Hepatocyte (in vitro differentiated cells): ENCODE measurements around the gene SPTAN1. TPM values are rescaled to one million over a fixed set of nuclear protein-coding genes. Genes with fewer than 3 reads are reported as not detected.

Experiments used
- DNase-seq: peaks from one replicate; pipeline ENCODE4 v3.0.0-alpha.2; 2016; ENCODE audit warnings: low spot score
- H2AFZ ChIP-seq: fragments of 200-600 bp; sonication (generic); 2 replicates; pipeline ENCODE4 v1.6.0; 2016; ENCODE audit warnings: antibody characterized with exemption, mild to moderate bottlenecking
- H3K27ac ChIP-seq: fragments of 200-600 bp; sonication (generic); 2 replicates; pipeline ENCODE4 v1.5.1; 2016; ENCODE audit warnings: mild to moderate bottlenecking
- H3K27me3 ChIP-seq: fragments of 200-600 bp; sonication (generic); 2 replicates; pipeline ENCODE4 v1.6.1; 2016
- H3K36me3 ChIP-seq: fragments of 200-600 bp; sonication (generic); replicated peaks from 2 replicates; pipeline ENCODE4 v1.5.1; 2016; ENCODE audit warnings: low read depth; ENCODE audit not compliant: insufficient read depth
- H3K4me1 ChIP-seq: fragments of 200-600 bp; sonication (generic); 2 replicates; pipeline ENCODE4 v1.5.1; 2016; ENCODE audit warnings: mild to moderate bottlenecking, moderate library complexity; ENCODE audit not compliant: insufficient read depth
- H3K4me2 ChIP-seq: fragments of 200-600 bp; sonication (generic); 2 replicates; pipeline ENCODE4 v1.6.0; 2016
- H3K4me3 ChIP-seq: fragments of 200-600 bp; sonication (generic); 2 replicates; pipeline ENCODE4 v1.5.1; 2016; ENCODE audit warnings: mild to moderate bottlenecking
- H3K79me2 ChIP-seq: fragments of 200-600 bp; sonication (generic); 2 replicates; pipeline ENCODE4 v1.6.0; 2017; ENCODE audit warnings: mild to moderate bottlenecking
- H3K9me2 ChIP-seq: fragments of 200-600 bp; sonication (generic); replicated peaks from 2 replicates; pipeline ENCODE4 v1.6.0; 2017; ENCODE audit warnings: mild to moderate bottlenecking; ENCODE audit not compliant: insufficient read depth
- H3K9me3 ChIP-seq: fragments of 200-600 bp; sonication (generic); 2 replicates; pipeline ENCODE4 v1.5.1; 2016; ENCODE audit warnings: low read depth, mild to moderate bottlenecking
- H4K20me1 ChIP-seq: fragments of 200-600 bp; sonication (generic); 2 replicates; pipeline ENCODE4 v1.6.0; 2016; ENCODE audit warnings: mild to moderate bottlenecking; ENCODE audit not compliant: insufficient read depth, poor library complexity, severe bottlenecking
- EZH2 ChIP-seq: fragments of 200-600 bp; sonication (generic); IDR thresholded peaks from 2 replicates; pipeline ENCODE4 v1.6.1; 2016; ENCODE audit warnings: antibody characterized with exemption, mild to moderate bottlenecking, borderline replicate concordance
- EZH2phosphoT487 ChIP-seq: fragments of 200-600 bp; sonication (generic); IDR thresholded peaks from one replicate; pipeline ENCODE4 v1.6.1; 2018; ENCODE audit warnings: antibody characterized with exemption, mild to moderate bottlenecking, low read depth, moderate library complexity; ENCODE audit not compliant: unreplicated experiment, severe bottlenecking
- WGBS: methylation state at CpG from one replicate; pipeline ENCODE4 v1.1.6; 2016; ENCODE audit warnings: low lambda C conversion rate; ENCODE audit errors: missing lambda C conversion rate; 5-methylcytosine and 5-hydroxymethylcytosine counted together
- polyA plus RNA-seq: library from polyadenylated mRNA; unstranded; fragments of >200 nt; fragmentation: Nextera tagmentation; extraction: Ambion mirVana; gene quantifications from 2 replicates; pipeline ENCODE4 v1.2.1, GENCODE V29; 2016
- total RNA-seq: library from RNA; depleted of rRNA; stranded (reverse); fragments of >200 nt; gene quantifications from 2 replicates; pipeline ENCODE4 v1.2.3, GENCODE V29; 2014
- TF ChIP-seq, protein P1 (sequence below): fragments of 200-600 bp; sonication (generic); IDR thresholded peaks from 2 replicates; pipeline ENCODE4 v1.5.1; 2016; ENCODE audit warnings: antibody characterized with exemption, mild to moderate bottlenecking; ENCODE audit not compliant: poor library complexity

Gene SPTAN1
- total and polyA plus RNA-seq, 2 experiments from 2014 or later = 123 to 184 TPM

- Histone ChIP-seq H4K20me1 (no peaks in the 10 kb centered on the region), H3K4me1 (no peaks in the 10 kb centered on the region), H3K27me3 (no peaks in the 10 kb centered on the region), H2AFZ (no peak overlapping the region), H3K4me2 (no peak overlapping the region), H3K79me2 (no peaks in the 10 kb centered on the region), H3K27ac (no peak overlapping the region), H3K9me2 (no peaks in the 10 kb centered on the region), H3K9me3 (no peaks in the 10 kb centered on the region), H3K4me3 (no peak overlapping the region), H3K36me3 (no peaks in the 10 kb centered on the region)
- no peak for DNase-seq
- no peak for TF ChIP-seq EZH2phosphoT487
- no peak for TF ChIP-seq EZH2
- TF ChIP-seq, protein P1, sequence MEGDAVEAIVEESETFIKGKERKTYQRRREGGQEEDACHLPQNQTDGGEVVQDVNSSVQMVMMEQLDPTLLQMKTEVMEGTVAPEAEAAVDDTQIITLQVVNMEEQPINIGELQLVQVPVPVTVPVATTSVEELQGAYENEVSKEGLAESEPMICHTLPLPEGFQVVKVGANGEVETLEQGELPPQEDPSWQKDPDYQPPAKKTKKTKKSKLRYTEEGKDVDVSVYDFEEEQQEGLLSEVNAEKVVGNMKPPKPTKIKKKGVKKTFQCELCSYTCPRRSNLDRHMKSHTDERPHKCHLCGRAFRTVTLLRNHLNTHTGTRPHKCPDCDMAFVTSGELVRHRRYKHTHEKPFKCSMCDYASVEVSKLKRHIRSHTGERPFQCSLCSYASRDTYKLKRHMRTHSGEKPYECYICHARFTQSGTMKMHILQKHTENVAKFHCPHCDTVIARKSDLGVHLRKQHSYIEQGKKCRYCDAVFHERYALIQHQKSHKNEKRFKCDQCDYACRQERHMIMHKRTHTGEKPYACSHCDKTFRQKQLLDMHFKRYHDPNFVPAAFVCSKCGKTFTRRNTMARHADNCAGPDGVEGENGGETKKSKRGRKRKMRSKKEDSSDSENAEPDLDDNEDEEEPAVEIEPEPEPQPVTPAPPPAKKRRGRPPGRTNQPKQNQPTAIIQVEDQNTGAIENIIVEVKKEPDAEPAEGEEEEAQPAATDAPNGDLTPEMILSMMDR = no peak
- 93% methylated on average over 16 of the region's 16 CpGs for WGBS
These were observed 55.4 kb downstream of the SPTAN1 start for GRCh38 chr9:128607642-128608350.

DNA sequence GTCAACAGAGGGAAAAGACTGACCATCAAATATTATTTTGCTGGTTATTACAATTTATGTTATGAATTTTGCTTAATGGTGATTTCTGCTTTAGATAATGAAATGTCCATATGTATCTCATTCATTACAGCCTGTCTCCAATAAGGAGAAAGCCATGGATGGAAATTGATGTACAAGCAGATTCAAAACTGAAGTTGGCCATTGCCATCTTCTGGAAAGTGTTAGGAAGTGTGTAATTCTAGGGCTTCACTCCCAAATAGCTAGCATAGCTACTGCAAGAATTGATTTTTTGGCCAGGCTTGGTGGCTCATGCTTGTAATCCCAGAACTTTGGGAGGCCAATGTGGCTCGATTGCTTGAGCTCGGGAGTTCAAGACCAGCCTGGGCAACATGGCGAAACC, 58.5 kb downstream of the SPTAN1 start:
- WGBS = 97% methylated on average over 3 of the region's 3 CpGs
- H3K9me3 ChIP-seq = no peaks in the 10 kb centered on the region
- DNase-seq = no peak
- H3K79me2 ChIP-seq = no peaks in the 10 kb centered on the region
- H3K27me3 ChIP-seq = no peaks in the 10 kb centered on the region
- no peaks in the 10 kb centered on the region for H3K36me3 ChIP-seq
- TF ChIP-seq EZH2phosphoT487 = no peak
- H2AFZ ChIP-seq = no peak overlapping the region
- no peak overlapping the region for H3K4me2 ChIP-seq
- H3K9me2 ChIP-seq = no peaks in the 10 kb centered on the region
- no peaks in the 10 kb centered on the region for H4K20me1 ChIP-seq
- no peak overlapping the region for H3K4me3 ChIP-seq
- H3K27ac ChIP-seq = no peak overlapping the region
- H3K4me1 ChIP-seq = no peaks in the 10 kb centered on the region

DNA sequence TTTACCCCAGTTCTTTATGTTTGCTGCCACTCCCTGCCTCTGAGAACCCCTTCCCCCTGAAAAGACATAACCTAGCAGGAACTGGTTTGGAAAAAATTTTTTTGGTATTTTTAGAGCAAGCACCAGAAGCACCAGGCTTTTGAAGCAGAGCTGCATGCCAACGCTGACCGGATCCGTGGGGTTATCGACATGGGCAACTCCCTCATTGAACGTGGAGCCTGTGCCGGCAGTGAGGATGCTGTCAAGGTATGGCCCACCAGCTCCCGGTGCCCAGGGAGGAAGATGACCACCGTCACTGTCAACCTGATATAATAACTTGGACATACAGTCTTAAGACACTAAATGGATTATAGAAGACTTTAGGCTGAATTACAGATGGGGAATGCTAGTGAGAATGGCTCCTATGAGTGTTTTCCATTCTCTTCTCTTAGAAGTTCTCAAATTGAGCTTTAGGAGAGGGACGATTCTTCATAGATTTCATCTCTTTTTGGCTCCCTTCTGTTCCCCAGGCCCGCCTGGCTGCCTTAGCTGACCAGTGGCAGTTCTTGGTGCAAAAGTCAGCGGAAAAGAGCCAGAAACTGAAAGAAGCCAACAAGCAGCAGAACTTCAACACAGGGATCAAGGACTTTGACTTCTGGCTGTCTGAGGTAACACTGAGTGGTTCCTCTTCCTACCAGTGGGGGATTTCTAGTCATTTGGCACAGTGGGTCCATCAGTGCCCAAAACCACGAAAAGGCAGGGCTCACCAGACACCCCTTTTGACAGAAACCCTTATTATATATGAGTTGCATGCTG, 59.4 kb downstream of the SPTAN1 start:
- Histone ChIP-seq H3K27me3 (no peaks in the 10 kb centered on the region), H3K9me3 (no peaks in the 10 kb centered on the region), H3K27ac (no peak overlapping the region), H3K4me1 (no peaks in the 10 kb centered on the region), H3K79me2 (no peaks in the 10 kb centered on the region), H3K4me2 (no peak overlapping the region), H2AFZ (no peak overlapping the region), H3K4me3 (no peak overlapping the region), H3K9me2 (no peaks in the 10 kb centered on the region), H3K36me3 (no peaks in the 10 kb centered on the region), H4K20me1 (no peaks in the 10 kb centered on the region)
- DNase-seq = no peak
- 98% methylated on average over 12 of the region's 12 CpGs for WGBS
- TF ChIP-seq, protein P1 = no peak

DNA sequence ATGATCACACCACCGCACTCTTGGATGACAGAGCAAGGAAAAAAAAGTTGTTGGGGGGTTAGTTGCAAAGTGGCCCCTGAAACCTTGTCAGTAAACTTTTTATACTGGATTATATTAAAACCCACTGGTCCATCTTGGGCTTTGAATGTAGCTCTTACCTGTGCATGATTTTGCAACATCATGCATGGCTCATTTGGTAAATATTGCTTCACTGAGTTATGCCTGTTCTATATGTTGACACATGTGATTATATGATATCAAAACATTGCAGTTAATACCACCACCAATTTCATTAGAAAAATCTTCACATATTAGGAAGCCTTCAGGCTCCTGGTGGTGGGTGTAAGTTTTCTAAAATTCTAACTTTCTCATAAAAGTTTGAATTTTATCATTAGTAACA, 62.3 kb downstream of the SPTAN1 start:
- TF ChIP-seq, protein P1 = no peak
- TF ChIP-seq EZH2 = no peak
- no peak for TF ChIP-seq EZH2phosphoT487
- Histone ChIP-seq H3K9me2 (no peaks in the 10 kb centered on the region), H3K4me3 (no peak overlapping the region), H2AFZ (no peak overlapping the region), H3K27ac (no peak overlapping the region), H3K36me3 (no peaks in the 10 kb centered on the region), H3K4me2 (no peak overlapping the region), H3K9me3 (no peaks in the 10 kb centered on the region), H3K27me3 (no peaks in the 10 kb centered on the region), H3K79me2 (no peaks in the 10 kb centered on the region), H4K20me1 (no peaks in the 10 kb centered on the region), H3K4me1 (no peaks in the 10 kb centered on the region)
- WGBS = 100% methylated on average over 1 of the region's 1 CpG
- no peak for DNase-seq
